ENCODE results near the gene CNTNAP5.

The CNTNAP5 gene

DNA sequence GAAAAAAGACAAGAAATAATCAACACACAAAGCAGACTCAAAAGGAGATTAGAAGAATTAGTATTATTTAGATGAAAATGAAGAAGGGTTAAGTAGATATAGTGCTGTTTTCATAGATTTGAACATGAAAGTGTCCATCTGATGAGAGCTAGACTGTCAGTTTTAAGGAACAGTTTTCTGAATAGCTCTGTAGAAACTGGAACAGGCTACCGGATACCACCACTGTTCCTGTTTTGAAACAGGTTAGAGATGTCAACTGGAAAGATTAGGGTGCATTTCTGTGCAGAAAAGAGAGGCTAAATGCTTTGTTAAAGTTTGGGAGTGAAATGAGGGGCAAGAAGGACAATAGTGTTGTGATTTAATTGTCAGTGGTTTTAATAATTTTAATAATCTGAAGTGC, 908.8 kb downstream of the CNTNAP5 start:
- no peak for DNase-seq

DNA sequence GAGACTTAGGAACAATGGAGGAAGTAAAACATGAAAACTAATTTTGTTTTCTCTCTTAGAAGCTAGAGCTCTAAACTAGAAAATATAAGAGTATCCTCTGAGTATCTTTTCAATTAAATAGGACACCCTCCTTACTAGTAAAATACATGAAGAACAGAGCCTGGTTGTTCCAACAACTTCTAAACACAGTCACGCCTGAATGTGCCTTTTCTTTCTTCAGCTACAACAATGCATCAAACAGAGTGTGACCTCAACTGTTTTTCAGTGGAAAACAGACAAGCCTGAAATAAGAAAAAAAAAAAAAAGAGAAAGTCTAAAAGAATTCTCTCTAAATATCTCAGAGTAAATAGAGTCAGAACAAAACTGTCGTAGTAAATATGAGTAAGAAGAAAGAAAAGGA, 928.8 kb downstream of the CNTNAP5 start:
- no peak for DNase-seq

DNA sequence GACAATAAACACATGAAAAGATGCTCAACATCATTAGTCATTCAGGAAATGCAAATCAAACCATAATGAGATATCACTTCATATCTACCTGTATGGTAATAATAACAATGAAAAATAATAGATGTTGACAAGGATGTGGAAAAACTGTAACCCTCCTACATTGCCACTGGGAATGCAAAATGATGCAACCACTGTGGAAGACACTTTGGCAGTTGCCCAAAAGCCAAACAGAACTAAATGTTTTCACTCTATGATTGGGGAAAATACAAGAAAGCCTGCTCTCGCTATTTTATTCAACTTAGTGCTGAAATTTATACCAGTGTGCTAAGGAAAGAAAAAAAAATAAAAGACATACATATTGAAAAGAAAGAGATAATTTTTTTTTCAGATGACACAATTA, 934.5 kb downstream of the CNTNAP5 start:
- DNase-seq = no peak

DNA sequence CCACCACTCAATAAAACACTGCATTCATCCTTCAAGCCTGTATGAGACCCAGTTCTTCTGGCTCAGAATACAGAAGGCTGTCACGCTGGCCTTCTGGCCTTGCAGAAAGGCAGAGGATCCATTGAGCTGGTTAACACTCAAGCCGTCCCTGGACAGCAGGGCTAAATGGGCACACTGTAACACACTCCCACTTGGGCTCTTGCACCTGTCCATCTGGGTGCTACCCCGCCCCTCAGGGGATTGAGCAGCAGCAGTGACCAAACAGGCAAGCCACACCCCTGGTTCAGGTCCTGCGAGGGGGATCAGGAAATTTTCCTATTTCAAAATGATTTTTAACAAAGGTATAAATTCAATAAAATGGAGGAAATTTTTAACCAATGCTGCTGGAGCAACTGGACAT, 936.0 kb downstream of the CNTNAP5 start:
- DNase-seq = no peak

Measured in stimulated activated naive CD4-positive, alpha-beta T cell treated with Interleukin-2 at 50 U/mL for 16 hours (primary cell).